ENCODE results near the gene IGSF9. TPM values are rescaled to one million over a fixed set of nuclear protein-coding genes. Genes with fewer than 3 reads are reported as not detected.

IGSF9 gene
- total RNA-seq, 1 donor from 2014 or later = 12.4 TPM

Other genes with a start within 250 kb of the IGSF9 start
- gene CRP, start 231.0 kb downstream of the IGSF9 start, total RNA-seq = 46.3 TPM
- 44.0 TPM for gene DUSP23, start 164.7 kb downstream of the IGSF9 start, total RNA-seq
- gene FCRL6, start 143.3 kb downstream of the IGSF9 start, total RNA-seq = 0.81 TPM
- 7.3 TPM for gene SLAMF8, start 118.7 kb downstream of the IGSF9 start, total RNA-seq
- gene VSIG8, start 83.0 kb downstream of the IGSF9 start, total RNA-seq = not detected
- gene CFAP45, start 45.4 kb downstream of the IGSF9 start, total RNA-seq = 0.37 TPM
- gene TAGLN2, start 20.1 kb downstream of the IGSF9 start, total RNA-seq = 205 TPM
- not detected for gene SLAMF9, start 8.6 kb upstream of the IGSF9 start, total RNA-seq
- 7.9 TPM for gene PIGM, start 86.4 kb upstream of the IGSF9 start, total RNA-seq
- not detected for gene KCNJ10, start 124.5 kb upstream of the IGSF9 start, total RNA-seq
- not detected for gene KCNJ9, start 135.9 kb upstream of the IGSF9 start, total RNA-seq
- 81.7 TPM for gene IGSF8, start 153.0 kb upstream of the IGSF9 start, total RNA-seq
- 18.6 TPM for gene ATP1A2, start 170.1 kb upstream of the IGSF9 start, total RNA-seq
- 0.43 TPM for gene ATP1A4, start 206.0 kb upstream of the IGSF9 start, total RNA-seq
- 0.37 TPM for gene CASQ1, start 245.0 kb upstream of the IGSF9 start, total RNA-seq